Measurements from ENCODE around the gene LCN10. TPM values are rescaled to one million over a fixed set of nuclear protein-coding genes. Genes with fewer than 3 reads are reported as not detected.

LCN10 gene
- total RNA-seq, 1 experiment from 2014 or later, result 1.5 TPM

DNA sequence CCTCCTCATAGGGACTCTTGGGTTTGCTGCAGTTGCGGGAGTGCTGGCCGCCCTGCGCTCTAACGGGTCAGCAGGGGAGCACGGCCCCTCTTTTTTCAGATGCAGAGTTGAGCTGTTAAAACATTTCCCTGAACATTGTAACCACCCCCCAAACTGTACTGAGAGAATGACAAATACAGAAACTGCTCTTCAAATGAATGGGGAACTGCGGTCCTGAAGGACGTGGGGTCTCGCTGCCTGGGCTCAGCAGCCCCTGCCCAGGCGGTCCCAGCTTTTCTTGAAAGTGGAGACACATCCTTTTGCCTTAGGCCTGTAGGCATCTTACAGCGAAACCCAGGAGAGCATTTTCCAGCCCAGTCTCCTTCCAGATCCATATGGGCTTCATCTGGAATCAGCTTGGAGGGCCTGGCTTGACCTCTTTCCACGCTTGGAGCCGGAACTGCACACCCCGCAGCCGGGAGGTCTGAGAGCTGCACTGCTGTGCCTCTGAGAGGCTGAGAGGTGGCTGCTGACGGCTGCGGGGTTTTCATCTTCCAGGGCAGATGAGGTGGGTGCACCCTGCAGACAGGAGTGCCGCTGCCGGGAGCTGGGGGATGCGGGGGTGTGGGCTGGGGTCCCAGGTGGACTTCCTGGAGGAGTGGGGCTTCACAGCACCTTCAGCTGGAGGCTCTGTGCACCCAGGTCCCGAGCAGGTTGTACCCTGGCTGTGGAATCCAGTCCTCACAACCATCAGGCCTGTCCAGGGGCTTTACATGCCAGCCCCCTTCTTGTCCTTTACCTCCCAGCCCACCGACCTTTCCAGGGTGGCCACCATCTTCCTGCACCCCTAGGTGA is 54.2 kb downstream of the LCN10 start:
- peak overlapping the region; percentile 70 for H3K4me3 Mint-ChIP-seq
- H3K27me3 Mint-ChIP-seq (ENCODE audit: low read depth), result peaks cover 19% of the 10 kb centered on the region

More for the DNA sequence above, 54.2 kb downstream of the LCN10 start:
- DNase-seq, result no peak
- H3K36me3 Mint-ChIP-seq (ENCODE audit: insufficient read depth in 1 of 3, low read depth in 3 of 3), result no peaks in the 10 kb centered on the region
- Histone ChIP-seq H3K4me2 (ENCODE audit: insufficient read depth, insufficient read length, low read length) (peak overlapping the region; percentile 19), H3K9ac (ENCODE audit: extremely low read depth, insufficient read length, low read length) (no peak overlapping the region), H2BK20ac (ENCODE audit: low read depth, low read length, poor library complexity, severe bottlenecking) (no peak overlapping the region), H3K23me2 (ENCODE audit: insufficient read length, low read depth, low read length, poor library complexity, severe bottlenecking) (peaks cover 9% of the 10 kb centered on the region), H2AK5ac (ENCODE audit: insufficient read length, low read length) (no peak overlapping the region), H3K79me2 (ENCODE audit: insufficient read depth, low read length) (no peaks in the 10 kb centered on the region; the same call in 1 of the 2 replicates), H3K18ac (ENCODE audit: insufficient read length, low read depth, low read length) (no peak overlapping the region), H3K14ac (ENCODE audit: insufficient read depth, low read length) (no peak overlapping the region), H4K8ac (replicated peaks; ENCODE audit: insufficient read length, low read depth, low read length) (no peak overlapping the region), H3K23ac (ENCODE audit: insufficient read length, low read depth, low read length) (no peak overlapping the region), H4K91ac (ENCODE audit: insufficient read length, low read depth, low read length) (no peak overlapping the region), H3K4me1 (ENCODE audit: insufficient read depth, low read length) (no peaks in the 10 kb centered on the region), H2BK120ac (ENCODE audit: low read depth, low read length, poor library complexity, severe bottlenecking) (no peak overlapping the region), H2BK12ac (ENCODE audit: insufficient read length, low read depth, low read length) (no peak overlapping the region), H2AFZ (ENCODE audit: low read length) (no peak overlapping the region), H2BK15ac (ENCODE audit: low read depth, low read length) (no peak overlapping the region), H2BK5ac (ENCODE audit: insufficient read length, low read length) (no peak overlapping the region), H3K79me1 (ENCODE audit: insufficient read depth, low read depth, low read length, poor library complexity, severe bottlenecking) (peaks cover 4% of the 10 kb centered on the region), H3K9me3 (ENCODE audit: control insufficient read depth, low read depth, low read length) (no peaks in the 10 kb centered on the region), H3K27me3 (ENCODE audit: insufficient read depth, low read length) (no peaks in the 10 kb centered on the region), H3K4ac (ENCODE audit: low read depth, low read length) (no peak overlapping the region), H4K5ac (ENCODE audit: insufficient read length, low read depth, low read length) (no peak overlapping the region), H3K56ac (ENCODE audit: insufficient read length, low read depth, low read length) (no peak overlapping the region), H4K20me1 (ENCODE audit: control insufficient read depth, insufficient read depth, insufficient read length) (no peaks in the 10 kb centered on the region), H3T11ph (ENCODE audit: low read length) (no peak overlapping the region), H3K27ac (ENCODE audit: insufficient read length, low read depth, low read length) (no peak overlapping the region)
- peaks cover 4 to 29% of the 10 kb centered on the region in 2 experiments for H3K4me1 Mint-ChIP-seq
- TF ChIP-seq, protein P1, sequence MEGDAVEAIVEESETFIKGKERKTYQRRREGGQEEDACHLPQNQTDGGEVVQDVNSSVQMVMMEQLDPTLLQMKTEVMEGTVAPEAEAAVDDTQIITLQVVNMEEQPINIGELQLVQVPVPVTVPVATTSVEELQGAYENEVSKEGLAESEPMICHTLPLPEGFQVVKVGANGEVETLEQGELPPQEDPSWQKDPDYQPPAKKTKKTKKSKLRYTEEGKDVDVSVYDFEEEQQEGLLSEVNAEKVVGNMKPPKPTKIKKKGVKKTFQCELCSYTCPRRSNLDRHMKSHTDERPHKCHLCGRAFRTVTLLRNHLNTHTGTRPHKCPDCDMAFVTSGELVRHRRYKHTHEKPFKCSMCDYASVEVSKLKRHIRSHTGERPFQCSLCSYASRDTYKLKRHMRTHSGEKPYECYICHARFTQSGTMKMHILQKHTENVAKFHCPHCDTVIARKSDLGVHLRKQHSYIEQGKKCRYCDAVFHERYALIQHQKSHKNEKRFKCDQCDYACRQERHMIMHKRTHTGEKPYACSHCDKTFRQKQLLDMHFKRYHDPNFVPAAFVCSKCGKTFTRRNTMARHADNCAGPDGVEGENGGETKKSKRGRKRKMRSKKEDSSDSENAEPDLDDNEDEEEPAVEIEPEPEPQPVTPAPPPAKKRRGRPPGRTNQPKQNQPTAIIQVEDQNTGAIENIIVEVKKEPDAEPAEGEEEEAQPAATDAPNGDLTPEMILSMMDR (conservative IDR thresholded peaks at IDR 0.05), result no peak
- no peaks in the 10 kb centered on the region for H3K9me3 Mint-ChIP-seq
- no CpG with 5 or more reads among the region's 21 CpGs for WGBS (ENCODE audit: extremely low coverage, insufficient read length, low lambda C conversion rate)
- H3K27ac Mint-ChIP-seq, result no peak overlapping the region; a peak in 1 of 7 replicates

Small RNA genes within 50 kb of the gene (microRNA-seq; reads per million reads assigned to microRNA genes)
- not detected for gene MIR6722 (ENCODE audit: borderline microRNAs expressed)

Other genes with a start within 250 kb of the LCN10 start
- gene NOTCH1, start 196.9 kb downstream of the LCN10 start, total RNA-seq (2021), result 63.7 and 71.6 TPM in 2 replicates
- 37.7 and 38.0 TPM in 2 replicates for gene EGFL7, start 80.0 kb downstream of the LCN10 start, total RNA-seq (2021)
- gene AGPAT2, start 55.5 kb downstream of the LCN10 start, total RNA-seq (2021), result 28.3 and 29.7 TPM in 2 replicates
- gene DIPK1B, start 30.4 kb downstream of the LCN10 start, total RNA-seq (2021), result 38.2 and 40.3 TPM in 2 replicates
- gene LCN6, start 5.6 kb upstream of the LCN10 start, total RNA-seq (2021), result not detected in 2 replicates
- gene LCN8, start 15.3 kb upstream of the LCN10 start, total RNA-seq (2021), result not detected in 2 replicates
- gene LCN15, start 21.6 kb upstream of the LCN10 start, total RNA-seq (2021), result 0.61 TPM in 1 of 2 replicates, not detected in the other
- 55.2 and 58.9 TPM in 2 replicates for gene TMEM141, start 48.4 kb upstream of the LCN10 start, total RNA-seq (2021)
- 0.59 and 1.1 TPM in 2 replicates for gene CCDC183, start 53.4 kb upstream of the LCN10 start, total RNA-seq (2021)
- gene RABL6, start 65.0 kb upstream of the LCN10 start, total RNA-seq (2021), result 108 and 114 TPM in 2 replicates
- gene AJM1, start 99.5 kb upstream of the LCN10 start, total RNA-seq (2021), result 1.8 and 2.3 TPM in 2 replicates
- gene PHPT1, start 106.5 kb upstream of the LCN10 start, total RNA-seq (2021), result 161 and 175 TPM in 2 replicates
- gene MAMDC4, start 109.4 kb upstream of the LCN10 start, total RNA-seq (2021), result 6.9 and 9.2 TPM in 2 replicates
- 318 and 328 TPM in 2 replicates for gene EDF1, start 123.4 kb upstream of the LCN10 start, total RNA-seq (2021)
- 48.8 and 49.2 TPM in 2 replicates for gene TRAF2, start 143.6 kb upstream of the LCN10 start, total RNA-seq (2021)
- 62.2 and 65.0 TPM in 2 replicates for gene FBXW5, start 201.8 kb upstream of the LCN10 start, total RNA-seq (2021)
- gene C8G, start 202.3 kb upstream of the LCN10 start, total RNA-seq (2021), result 0.96 and 1.3 TPM in 2 replicates
- 2.1 and 4.5 TPM in 2 replicates for gene LCN12, start 209.3 kb upstream of the LCN10 start, total RNA-seq (2021)
- gene PTGDS, start 234.6 kb upstream of the LCN10 start, total RNA-seq (2021), result 3.6 and 4.8 TPM in 2 replicates
- 0.18 and 0.20 TPM in 2 replicates for gene LCNL1, start 240.1 kb upstream of the LCN10 start, total RNA-seq (2021)
- 46.8 and 51.2 TPM in 2 replicates for gene PAXX, start 249.5 kb upstream of the LCN10 start, total RNA-seq (2021)